GM12878 (cell line): Measurements from ENCODE around the gene PDLIM4. TPM values are rescaled to one million over a fixed set of nuclear protein-coding genes. Genes with fewer than 3 reads are reported as not detected.

Source experiments
- ATAC-seq: fragments of 200-7000 bp; cut with Tn5 transposase; 3 replicates; pipeline ENCODE4 v1.9.1; 2020; ENCODE audit warnings: mild to moderate bottlenecking, moderate library complexity
- BruUV-seq: library from RNA; stranded (reverse); fragments of 400-500 nt; replicated peaks from 2 replicates; lab custom pipeline; 2021; lab: Mats Ljungman, UMichigan
- CTCF ChIA-PET: fragments of 300-600 bp; sonication (Branson Sonifier 250); formaldehyde crosslinking; extraction: SDS; loops from one replicate; lab custom pipeline; 2021; ENCODE audit warnings: inconsistent platforms; lab: Yijun Ruan, JAX
- POLR2A ChIA-PET: fragments of 350-600 bp; formaldehyde crosslinking; extraction: SDS; loops from one replicate; lab custom pipeline; 2021; ENCODE audit warnings: inconsistent platforms; lab: Charles Lee
- RAD21 ChIA-PET: fragments of 300-600 bp; sonication (Branson Sonifier 250); formaldehyde crosslinking; loops from one replicate; lab custom pipeline; 2023; ENCODE audit warnings: antibody characterized with exemption; ENCODE audit not compliant: unreplicated experiment; lab: Charles Lee
- SMC1A ChIA-PET: fragments of 300-600 bp; sonication (Branson Sonifier 250); formaldehyde crosslinking; loops from one replicate; lab custom pipeline; 2023; ENCODE audit not compliant: unreplicated experiment, uncharacterized antibody; lab: Charles Lee
- DNase-seq: peaks from one replicate; pipeline ENCODE4 v3.0.0-alpha.2; 2011; ENCODE audit warnings: low read depth, low spot score
- FAIRE-seq: peaks from 3 replicates; lab custom pipeline; 2011; peaks lifted over from hg19 to GRCh38; lab: Jason Lieb, UNC
- H2AFZ ChIP-seq: 2 replicates; pipeline ENCODE4 v1.6.0; 2011; ENCODE audit warnings: low read depth, low read length, control low read depth; ENCODE audit not compliant: control insufficient read depth
- H3K27ac ChIP-seq: 2 replicates; pipeline ENCODE4 v1.5.1; 2011; ENCODE audit warnings: control low read depth; ENCODE audit not compliant: control insufficient read depth, insufficient read depth
- H3K27me3 ChIP-seq, 2 experiments: replicated peaks in 1 of 2; 2 replicates each; pipeline versions ENCODE4 v1.6.0 to v1.6.1; 2011; ENCODE audit warnings: low read length in 1 of 2; ENCODE audit not compliant: control insufficient read depth in 2 of 2, insufficient read depth in 2 of 2
- H3K36me3 ChIP-seq, 2 experiments: 2 replicates each; pipeline ENCODE4 v1.5.1; 2011; ENCODE audit warnings: low read length in 1 of 2; ENCODE audit not compliant: control insufficient read depth in 2 of 2, insufficient read depth in 2 of 2
- H3K4me1 ChIP-seq: 2 replicates; pipeline ENCODE4 v1.6.1; 2011; ENCODE audit warnings: mild to moderate bottlenecking, low read length, moderate library complexity, mixed read lengths; ENCODE audit not compliant: control insufficient read depth, insufficient read depth
- H3K4me2 ChIP-seq: 2 replicates; pipeline ENCODE4 v1.6.0; 2011; ENCODE audit warnings: control low read depth; ENCODE audit not compliant: control insufficient read depth, insufficient read depth
- H3K4me3 ChIP-seq: fragments of 200-600 bp; sonication (generic); 2 replicates; pipeline ENCODE4 v1.5.1; 2016
- H3K79me2 ChIP-seq: 2 replicates; pipeline ENCODE4 v1.6.0; 2011; ENCODE audit warnings: low read length; ENCODE audit not compliant: control insufficient read depth, insufficient read depth
- H3K9ac ChIP-seq: 2 replicates; pipeline ENCODE4 v1.8.0; 2011; ENCODE audit warnings: low read length, control low read depth, mixed read lengths; ENCODE audit not compliant: control insufficient read depth, insufficient read depth
- H3K9me3 ChIP-seq: replicated peaks from 3 replicates; pipeline ENCODE4 v1.5.1; 2011; ENCODE audit warnings: mild to moderate bottlenecking, low read length; ENCODE audit not compliant: control insufficient read depth, insufficient read depth
- H4K20me1 ChIP-seq: 2 replicates; pipeline ENCODE4 v1.6.0; 2011; ENCODE audit not compliant: control insufficient read depth, insufficient read depth
- ATF7 ChIP-seq: fragments of 450-650 bp; IDR thresholded peaks from 2 replicates; pipeline ENCODE4 v1.6.1; 2016; ENCODE audit warnings: low read depth, mild to moderate bottlenecking
- BCL11A ChIP-seq: IDR thresholded peaks from 2 replicates; pipeline ENCODE4 v1.6.1; 2011; ENCODE audit warnings: low read depth, low read length
- BHLHE40 ChIP-seq, 2 experiments: fragments of 450-650 bp in 1 of 2; IDR thresholded peaks; 2 replicates each; pipeline ENCODE4 v1.6.1; 2011 to 2017; ENCODE audit warnings: low read depth in 2 of 2, borderline replicate concordance in 1 of 2, improper control_type of control experiment in 1 of 2, low read length in 1 of 2, mild to moderate bottlenecking in 1 of 2
- BRCA1 ChIP-seq: IDR thresholded peaks from 2 replicates; pipeline ENCODE4 v1.6.1; 2011; ENCODE audit warnings: low read depth, low read length, improper control_type of control experiment
- CBX3 ChIP-seq: fragments of 200-600 bp; sonication (generic); IDR thresholded peaks from 2 replicates; pipeline ENCODE4 v1.6.1; 2016; ENCODE audit warnings: low read depth, borderline replicate concordance
- CEBPB ChIP-seq, 2 experiments: fragments of 150-350 bp in 1 of 2; IDR thresholded peaks; 2 replicates each; pipeline ENCODE4 v1.6.1; 2012 to 2014; ENCODE audit warnings: low read depth in 2 of 2, low read length in 2 of 2, borderline replicate concordance in 1 of 2, inconsistent platforms in 1 of 2
- CHD4 ChIP-seq: fragments of 200-600 bp; sonication (generic); IDR thresholded peaks from 2 replicates; pipeline ENCODE4 v1.6.1; 2016; ENCODE audit warnings: mild to moderate bottlenecking
- DPF2 ChIP-seq: fragments of 450-650 bp; IDR thresholded peaks from 2 replicates; pipeline ENCODE4 v1.6.1; 2017; ENCODE audit warnings: mild to moderate bottlenecking
- EGR1 ChIP-seq, 2 experiments: IDR thresholded peaks; 1 replicate in 1 of 2; 2 replicates in 1 of 2; pipeline ENCODE4 v1.6.1; 2011 to 2012; ENCODE audit warnings: low read depth in 2 of 2, low read length in 2 of 2, borderline replicate concordance in 1 of 2, mild to moderate bottlenecking in 1 of 2, moderate library complexity in 1 of 2
- GATAD2B ChIP-seq: fragments of 450-650 bp; conservative IDR thresholded peaks from 2 replicates; pipeline ENCODE4 v1.6.1; 2017; ENCODE audit warnings: low read depth, mild to moderate bottlenecking, moderate library complexity
- IKZF1 ChIP-seq: fragments of 450-650 bp; conservative IDR thresholded peaks from 2 replicates; pipeline ENCODE4 v1.6.1; 2017; ENCODE audit warnings: antibody characterized with exemption, mild to moderate bottlenecking
- JUNB ChIP-seq: IDR thresholded peaks from 2 replicates; pipeline ENCODE4 v1.6.1; 2016; ENCODE audit warnings: antibody characterized with exemption, mild to moderate bottlenecking
- MAX ChIP-seq: IDR thresholded peaks from 2 replicates; pipeline ENCODE4 v1.6.1; 2012; ENCODE audit warnings: low read depth, low read length, improper control_type of control experiment
- MTA2 ChIP-seq: fragments of 450-650 bp; IDR thresholded peaks from 2 replicates; pipeline ENCODE4 v1.6.1; 2016; ENCODE audit warnings: low read depth, mild to moderate bottlenecking, moderate library complexity
- NR2F1 ChIP-seq: fragments of 450-650 bp; conservative IDR thresholded peaks from 2 replicates; pipeline ENCODE4 v1.6.1; 2017; ENCODE audit warnings: mild to moderate bottlenecking
- PAX5 ChIP-seq: IDR thresholded peaks from 2 replicates; pipeline ENCODE4 v1.6.1; 2011; ENCODE audit warnings: low read depth, low read length, borderline replicate concordance
- PBX3 ChIP-seq: IDR thresholded peaks from 2 replicates; pipeline ENCODE4 v1.6.1; 2011; ENCODE audit warnings: mild to moderate bottlenecking, low read depth, low read length, moderate library complexity; ENCODE audit not compliant: insufficient replicate concordance
- POLR2AphosphoS2 ChIP-seq: IDR thresholded peaks from 2 replicates; pipeline ENCODE4 v1.6.1; 2011; ENCODE audit warnings: low read depth, mild to moderate bottlenecking, low read length, improper control_type of control experiment, moderate library complexity
- RELA ChIP-seq: fragments of 450-650 bp; IDR thresholded peaks from 2 replicates; pipeline ENCODE4 v1.8.0; 2014; ENCODE audit warnings: borderline replicate concordance; ENCODE audit not compliant: partially characterized antibody
- RUNX3 ChIP-seq: IDR thresholded peaks from 2 replicates; pipeline ENCODE4 v1.6.1; 2012; ENCODE audit warnings: low read length, inconsistent platforms
- SIX5 ChIP-seq: IDR thresholded peaks from 2 replicates; pipeline ENCODE4 v1.6.1; 2011; ENCODE audit warnings: mild to moderate bottlenecking, low read depth, low read length, moderate library complexity; ENCODE audit not compliant: severe bottlenecking
- SMAD1 ChIP-seq: fragments of 450-650 bp; IDR thresholded peaks from 2 replicates; pipeline ENCODE4 v1.6.1; 2018; ENCODE audit warnings: mild to moderate bottlenecking, low read depth; ENCODE audit not compliant: partially characterized antibody
- STAT3 ChIP-seq: IDR thresholded peaks from 2 replicates; pipeline ENCODE4 v1.6.1; 2011; ENCODE audit warnings: low read depth, low read length, improper control_type of control experiment
- ZNF217 ChIP-seq: fragments of 450-650 bp; IDR thresholded peaks from 2 replicates; pipeline ENCODE4 v1.6.1; 2017; ENCODE audit warnings: antibody characterized with exemption, mild to moderate bottlenecking
- WGBS: methylation state at CpG from one replicate; pipeline ENCODE4 v1.1.6; 2016; ENCODE audit warnings: low lambda C conversion rate; ENCODE audit not compliant: insufficient replicate concordance, insufficient coverage; ENCODE audit errors: missing lambda C conversion rate; 5-methylcytosine and 5-hydroxymethylcytosine counted together
- in situ Hi-C: fragments of 300-500 bp; cut with MboI; formaldehyde crosslinking; loops from 9 replicates; pipeline ENCODE4 v1.14.3; 2018; ENCODE audit warnings: mixed read lengths
- intact Hi-C: fragments of 100-400 bp; cut with micrococcal nuclease; formaldehyde crosslinking; loops from one replicate; pipeline ENCODE4 v1.14.2; 2022; ENCODE audit not compliant: unreplicated experiment
- polyA plus RNA-seq, 11 experiments: library from polyadenylated mRNA; depleted of rRNA in 4 of 11; unstranded in 6 of 11; stranded (reverse) in 5 of 11; fragments of >200 nt; fragmentation: Nextera tagmentation in 4 of 11; fragmentation: Illumina TruSeq in 1 of 11; extraction: Ambion mirVana in 4 of 11; extraction: Trizol in 1 of 11; gene quantifications; 1 replicate in 1 of 11; 2 replicates in 10 of 11; pipeline versions ENCODE4 v1.2.1 to v1.2.3, GENCODE V29; 2011 to 2016; ENCODE audit warnings: inconsistent platforms in 2 of 11, missing spikeins in 2 of 11, low read depth in 1 of 11
- total RNA-seq, 4 experiments: library from RNA; depleted of rRNA in 3 of 4; stranded (reverse); fragments of >200 nt in 3 of 4; fragmentation: Illumina TruSeq in 1 of 4; extraction: Trizol in 1 of 4; gene quantifications; 2 replicates each; pipeline versions ENCODE4 v1.2.1 to v1.2.3, GENCODE V29; 2013 to 2021

PDLIM4 gene
- total and polyA plus RNA-seq, 10 of the 15 experiments (the other 5 are each of a cell fraction or from before 2014, with no cell fraction given): 0.13 to 1.7 (median 0.39) TPM; not detected in 3

- Histone ChIP-seq H3K9ac (no peak overlapping the region), H4K20me1 (no peaks in the 10 kb centered on the region), H3K4me1 (peaks cover 6% of the 10 kb centered on the region; the same call in 1 of the 2 replicates), H3K36me3 (no peaks in the 10 kb centered on the region), H3K4me3 (no peak overlapping the region), H3K27me3 (peaks cover 2 to 7% of the 10 kb centered on the region in 2 experiments), H3K9me3 (no peaks in the 10 kb centered on the region), H3K79me2 (no peaks in the 10 kb centered on the region), H3K4me2 (no peak overlapping the region), H2AFZ (no peak overlapping the region), H3K27ac (no peak overlapping the region)
- ChIA-PET RAD21 (interaction anchor here (0.6 to 4.8 kb wide), 6 partner anchors 8 to 198 kb away, joined by 3 to 35 read pairs (median 4); partner anchors contain the start of gene SLC22A4), SMC1A (interaction anchor here (1.2 to 2.7 kb wide), 5 partner anchors 8 to 83 kb away, joined by 3 to 18 read pairs (median 6); no protein-coding TSS in a partner anchor), CTCF (interaction anchor here (0.9 to 11.6 kb wide), 6 partner anchors 10 to 71 kb away, joined by 3 to 117 read pairs (median 5); partner anchors contain the start of gene SLC22A4), POLR2A (interaction anchor here (1.0 to 3.7 kb wide), 7 partner anchors 9 to 235 kb away, joined by 3 to 18 read pairs (median 4); partner anchors contain the start of gene SLC22A4)
- DNase-seq (peak; percentile 61), FAIRE-seq (no peak), ATAC-seq (peak; percentile 73)
- in situ Hi-C loops (no loop called here), intact Hi-C loops (no loop called here)
- WGBS: 9% methylated on average over 6 of the region's 6 CpGs
- no TSS peak for BruUV-seq
- TF ChIP-seq BRCA1: no peak
- no peak for TF ChIP-seq CBX3
- TF ChIP-seq PAX5: peak; percentile 23; the same call in 1 of the 2 replicates
- TF ChIP-seq STAT3: no peak
- peak; percentile 56 for TF ChIP-seq IKZF1
- peak; percentile 29 for TF ChIP-seq SMAD1
- TF ChIP-seq ZNF217: 0 out of 2 replicates have a peak, but pooled peaks have one; percentile 32
- no peak for TF ChIP-seq RELA
- TF ChIP-seq NR2F1: peak; percentile 69
- no peak for TF ChIP-seq CEBPB (IDR thresholded peaks at IDR 0.05; ENCODE audit: borderline replicate concordance in 1 of 2, low read depth in 2 of 2, low read length in 2 of 2)
- TF ChIP-seq RUNX3: peak; percentile 57
- TF ChIP-seq CHD4: no peak
- TF ChIP-seq BHLHE40 (IDR thresholded peaks at IDR 0.05; ENCODE audit: borderline replicate concordance in 1 of 2, low read depth in 2 of 2, low read length in 1 of 2): peak in 1 of 2 experiments; percentile 35; a peak in 1 of 4 replicates
- peak in 1 of 2 experiments; percentile 57; a peak in 1 of 3 replicates for TF ChIP-seq EGR1 (IDR thresholded peaks at IDR 0.05; ENCODE audit: borderline replicate concordance in 1 of 2, low read depth in 2 of 2, low read length in 2 of 2)
- peak; percentile 11; the same call in 1 of the 2 replicates for TF ChIP-seq JUNB
- TF ChIP-seq PBX3: no peak
- no peak for TF ChIP-seq POLR2AphosphoS2
- peak; percentile 48; the same call in 1 of the 2 replicates for TF ChIP-seq ATF7
- TF ChIP-seq GATAD2B: peak; percentile 50; the same call in 1 of the 2 replicates
- peak; percentile 47; the same call in 1 of the 2 replicates for TF ChIP-seq DPF2
- 0 out of 2 replicates have a peak, but pooled peaks have one; percentile 21 for TF ChIP-seq BCL11A
- no peak for TF ChIP-seq MAX
- peak; percentile 51; the same call in 1 of the 2 replicates for TF ChIP-seq MTA2
- TF ChIP-seq SIX5: no peak
These were observed 3.4 kb downstream of the PDLIM4 start for GRCh38 chr5:132260714-132261551.
